Ascending aorta (tissue), 2 donors: ENCODE data around the gene GPR35. TPM values are rescaled to one million over a fixed set of nuclear protein-coding genes. Genes with fewer than 3 reads are reported as not detected.

ENCODE experiments used
- DNase-seq, 2 donors: peaks; one replicate each; pipeline ENCODE4 v3.0.0-alpha.2; 2019; ENCODE audit warnings: low spot score in 2 of 2
- H3K27ac ChIP-seq, 2 donors: fragments of 200-600 bp; sonication (generic); one replicate each; pipeline ENCODE4 v1.5.1; 2016 to 2017; ENCODE audit warnings: mild to moderate bottlenecking in 1 of 2
- H3K27me3 ChIP-seq: fragments of 200-600 bp; sonication (generic); one replicate; pipeline ENCODE4 v1.5.1; 2017
- H3K36me3 ChIP-seq, 2 donors: fragments of 200-600 bp; sonication (generic); one replicate each; pipeline ENCODE4 v1.5.1; 2016
- H3K4me1 ChIP-seq, 2 donors: fragments of 200-600 bp; sonication (generic); one replicate each; pipeline ENCODE4 v1.5.1; 2016 to 2017; ENCODE audit warnings: mild to moderate bottlenecking in 1 of 2
- H3K4me3 ChIP-seq, 2 donors: fragments of 200-600 bp; sonication (generic); one replicate each; pipeline ENCODE4 v1.5.1; 2016 to 2017; ENCODE audit warnings: mild to moderate bottlenecking in 1 of 2
- H3K9me3 ChIP-seq, 2 donors: fragments of 200-600 bp; sonication (generic); one replicate each; pipeline ENCODE4 v1.5.1; 2016
- CTCF ChIP-seq, 3 experiments: fragments of 200-600 bp in 2 of 3; fragments of 450-650 bp in 1 of 3; sonication (generic) in 2 of 3; IDR thresholded peaks; one replicate each; pipeline ENCODE4 v1.5.1; 2016 to 2019; ENCODE audit warnings: antibody characterized with exemption in 3 of 3, mild to moderate bottlenecking in 1 of 3, moderate library complexity in 1 of 3
- intact Hi-C: fragments of 100-400 bp; cut with DNase I; formaldehyde crosslinking; loops from one replicate; pipeline ENCODE4 v1.15.1; 2023
- total RNA-seq: library from RNA; depleted of rRNA; stranded (reverse); fragments of >200 nt; gene quantifications from one replicate; pipeline ENCODE4 v1.1.0, GENCODE V29; 2016

GPR35 gene
- total RNA-seq, 1 donor from 2014 or later: not detected

GRCh38 chr2:240601831-240602160, 23.5 kb upstream of the GPR35 start:
- intact Hi-C loops: no loop called here
- Histone ChIP-seq H3K27me3 (no peaks in the 10 kb centered on the region), H3K27ac (no peak overlapping the region), H3K4me3 (no peak overlapping the region), H3K9me3 (no peaks in the 10 kb centered on the region), H3K4me1 (peaks cover 1 to 2% of the 10 kb centered on the region in 2 donors), H3K36me3 (peaks cover 16 to 19% of the 10 kb centered on the region in 2 donors)
- DNase-seq: peak; percentile 1 to 48
- no peak for TF ChIP-seq CTCF (IDR thresholded peaks at IDR 0.05)

- Histone ChIP-seq H3K4me1 (no peaks in the 10 kb centered on the region), H3K4me3 (no peak overlapping the region), H3K9me3 (no peaks in the 10 kb centered on the region), H3K27me3 (no peaks in the 10 kb centered on the region), H3K36me3 (peaks cover 16 to 19% of the 10 kb centered on the region in 2 donors), H3K27ac (no peak overlapping the region)
- intact Hi-C loops: no loop called here
- DNase-seq: peak; percentile 7 to 57
- TF ChIP-seq CTCF (IDR thresholded peaks at IDR 0.05): no peak
These were observed 22.8 kb upstream of the GPR35 start for GRCh38 chr2:240602266-240603050.

GRCh38 chr2:240603081-240603835, 22.0 kb upstream of the GPR35 start:
- H3K4me3 ChIP-seq: no peak overlapping the region
- no peaks in the 10 kb centered on the region for H3K9me3 ChIP-seq
- no peaks in the 10 kb centered on the region for H3K27me3 ChIP-seq
- no peak overlapping the region for H3K27ac ChIP-seq
- no peaks in the 10 kb centered on the region for H3K4me1 ChIP-seq
- no peak for TF ChIP-seq CTCF (IDR thresholded peaks at IDR 0.05)
- intact Hi-C loops: no loop called here
- peak in 1 of 2 donors; percentile 60 for DNase-seq
- peaks cover 8 to 13% of the 10 kb centered on the region in 2 donors for H3K36me3 ChIP-seq

GRCh38 chr2:240603846-240604245, 21.4 kb upstream of the GPR35 start:
- peaks cover 3 to 8% of the 10 kb centered on the region in 2 donors for H3K36me3 ChIP-seq
- H3K4me3 ChIP-seq: no peak overlapping the region
- H3K4me1 ChIP-seq: no peaks in the 10 kb centered on the region
- TF ChIP-seq CTCF (IDR thresholded peaks at IDR 0.05): no peak
- no peak overlapping the region for H3K27ac ChIP-seq
- DNase-seq: peak in 1 of 2 donors; percentile 56
- intact Hi-C loops: no loop called here
- H3K9me3 ChIP-seq: no peaks in the 10 kb centered on the region
- H3K27me3 ChIP-seq: no peaks in the 10 kb centered on the region

GRCh38 chr2:240604291-240604938, 20.9 kb upstream of the GPR35 start:
- Histone ChIP-seq H3K9me3 (no peaks in the 10 kb centered on the region), H3K27ac (no peak overlapping the region), H3K36me3 (peaks cover 0 to 5% of the 10 kb centered on the region in 2 donors), H3K27me3 (no peaks in the 10 kb centered on the region), H3K4me3 (no peak overlapping the region), H3K4me1 (no peaks in the 10 kb centered on the region)
- peak in 1 of 2 donors; percentile 84 for DNase-seq
- intact Hi-C loops: no loop called here
- TF ChIP-seq CTCF (IDR thresholded peaks at IDR 0.05): peak in 2 of 3 experiments; percentile 52 to 58
